Endothelial cell of umbilical vein (primary cell): ENCODE results near the gene RTL5. TPM values are rescaled to one million over a fixed set of nuclear protein-coding genes. Genes with fewer than 3 reads are reported as not detected.
A peak's percentile ranks its signal among the peaks of the same experiment; 100 is the strongest.

Experiments
- BruUV-seq: library from RNA; stranded (reverse); fragments of 400-500 nt; replicated peaks from 2 replicates; lab custom pipeline; 2021; lab: Mats Ljungman, UMichigan
- CTCF ChIA-PET: fragments of 300-600, 350-600 bp; sonication (Branson Sonifier 250); formaldehyde crosslinking; loops from one replicate; lab custom pipeline; 2021; ENCODE audit warnings: antibody characterized with exemption, inconsistent platforms; lab: Charles Lee
- POLR2A ChIA-PET: fragments of 300-600, 350-600 bp; sonication (Branson Sonifier 250); formaldehyde crosslinking; loops from one replicate; lab custom pipeline; 2021; ENCODE audit warnings: antibody characterized with exemption, inconsistent platforms; lab: Charles Lee
- DNase-seq: peaks from one replicate; pipeline ENCODE4 v3.0.0-alpha.2; 2011; ENCODE audit warnings: low read depth, low spot score
- FAIRE-seq: peaks from 2 replicates; lab custom pipeline; 2011; peaks lifted over from hg19 to GRCh38; lab: Jason Lieb, UNC
- H2AFZ ChIP-seq: 2 replicates; pipeline ENCODE4 v1.6.0; 2012; ENCODE audit warnings: low read depth, low read length, control low read depth, inconsistent platforms
- H3K27ac ChIP-seq: 2 replicates; pipeline ENCODE4 v1.5.1; 2011; ENCODE audit warnings: low read depth, mild to moderate bottlenecking, control low read depth, low read length, moderate library complexity; ENCODE audit not compliant: insufficient read depth
- H3K27me3 ChIP-seq, 2 experiments: 2 replicates each; pipeline versions ENCODE4 v1.6.0 to v1.6.1; 2011; ENCODE audit warnings: low read length in 2 of 2, mixed read lengths in 1 of 2; ENCODE audit not compliant: control insufficient read depth in 2 of 2, insufficient read depth in 2 of 2
- H3K36me3 ChIP-seq, 2 experiments: 2 replicates in 1 of 2; 3 replicates in 1 of 2; pipeline ENCODE4 v1.5.1; 2011; ENCODE audit warnings: low read length in 2 of 2, mild to moderate bottlenecking in 1 of 2, moderate library complexity in 1 of 2; ENCODE audit not compliant: control insufficient read depth in 2 of 2, insufficient read depth in 2 of 2; ENCODE audit errors: extremely low read depth in 1 of 2
- H3K4me1 ChIP-seq: 3 replicates; pipeline ENCODE4 v1.5.1; 2011; ENCODE audit warnings: mild to moderate bottlenecking, low read length; ENCODE audit not compliant: control insufficient read depth, insufficient read depth; ENCODE audit errors: extremely low read depth
- H3K4me2 ChIP-seq: 2 replicates; pipeline ENCODE4 v1.6.1; 2011; ENCODE audit warnings: low read length, control low read depth, mixed read lengths; ENCODE audit not compliant: insufficient read depth
- H3K4me3 ChIP-seq, 3 experiments: fragments of 200-600 bp in 1 of 3; sonication (generic), shearing (Covaris generic) in 1 of 3; replicated peaks in 1 of 3; 2 replicates each; pipeline ENCODE4 v1.5.1; 2011 to 2016; ENCODE audit warnings: control low read depth in 3 of 3, low read length in 3 of 3, mild to moderate bottlenecking in 2 of 3, inconsistent platforms in 1 of 3, low read depth in 1 of 3, moderate library complexity in 1 of 3; ENCODE audit not compliant: insufficient read depth in 1 of 3
- H3K79me2 ChIP-seq: 2 replicates; pipeline ENCODE4 v1.6.0; 2012; ENCODE audit warnings: low read length, inconsistent platforms; ENCODE audit not compliant: control insufficient read depth, insufficient read depth
- H3K9ac ChIP-seq: replicated peaks from 2 replicates; pipeline ENCODE3; 2011; ENCODE audit warnings: low read length, control low read depth; ENCODE audit not compliant: insufficient read depth; ENCODE audit errors: extremely low read depth
- H3K9me1 ChIP-seq: replicated peaks from 3 replicates; pipeline ENCODE4 v1.6.0; 2011; ENCODE audit warnings: mild to moderate bottlenecking, low read length; ENCODE audit not compliant: control insufficient read depth, insufficient read depth; ENCODE audit errors: extremely low read depth
- H3K9me3 ChIP-seq: replicated peaks from 2 replicates; pipeline ENCODE4 v1.5.1; 2012; ENCODE audit warnings: low read length, inconsistent platforms; ENCODE audit not compliant: control insufficient read depth, insufficient read depth
- H4K20me1 ChIP-seq: replicated peaks from 2 replicates; pipeline ENCODE3; 2011; ENCODE audit warnings: mild to moderate bottlenecking, low read length; ENCODE audit not compliant: control insufficient read depth, insufficient read depth; ENCODE audit errors: extremely low read depth
- CTCF ChIP-seq, 2 donors: IDR thresholded peaks; 1 replicate in 1 of 2; 2 replicates in 1 of 2; pipeline ENCODE4 v1.5.1; 2011; ENCODE audit warnings: low read length in 2 of 2, mild to moderate bottlenecking in 2 of 2, moderate library complexity in 2 of 2, control low read depth in 1 of 2, inconsistent platforms in 1 of 2, low read depth in 1 of 2; ENCODE audit not compliant: insufficient read depth in 1 of 2; ENCODE audit errors: extremely low read depth in 1 of 2
- EZH2 ChIP-seq: IDR thresholded peaks from 2 replicates; pipeline ENCODE4 v1.6.1; 2012; ENCODE audit warnings: borderline replicate concordance, low read depth, mild to moderate bottlenecking, moderate library complexity, low read length, inconsistent platforms; ENCODE audit not compliant: severe bottlenecking
- FOS ChIP-seq: IDR thresholded peaks from 2 replicates; pipeline ENCODE4 v1.6.1; 2011; ENCODE audit warnings: mild to moderate bottlenecking, low read length, moderate library complexity, borderline replicate concordance; ENCODE audit not compliant: insufficient read depth
- GATA2 ChIP-seq: IDR thresholded peaks from 2 replicates; pipeline ENCODE4 v1.7.0; 2011; ENCODE audit warnings: low read depth, mild to moderate bottlenecking, moderate library complexity, mixed read lengths, low read length; ENCODE audit not compliant: insufficient read length, insufficient read depth
- JUN ChIP-seq: IDR thresholded peaks from 2 replicates; pipeline ENCODE4 v1.6.1; 2011; ENCODE audit warnings: borderline replicate concordance, low read depth; ENCODE audit not compliant: insufficient read length, insufficient read depth
- POLR2A ChIP-seq: IDR thresholded peaks from 2 replicates; pipeline ENCODE4 v1.6.1; 2012; ENCODE audit warnings: low read depth, mild to moderate bottlenecking, control low read depth, low read length
- POLR2AphosphoS5 ChIP-seq: IDR thresholded peaks from 2 replicates; pipeline ENCODE4 v1.6.1; 2012; ENCODE audit warnings: low read depth, mild to moderate bottlenecking, control low read depth, low read length, moderate library complexity; ENCODE audit not compliant: insufficient read depth
- dilution Hi-C: fragments of 300-500 bp; cut with MboI; formaldehyde crosslinking; loops from one replicate; pipeline ENCODE4 v1.15.0; 2019; ENCODE audit warnings: low sequenced_read_pairs; ENCODE audit not compliant: extremely low pct_ligation_motif_present
- intact Hi-C: fragments of 100-400 bp; cut with micrococcal nuclease; formaldehyde crosslinking; loops from one replicate; pipeline ENCODE4 v1.10.0; 2022
- polyA plus RNA-seq, 4 experiments: library from polyadenylated mRNA; depleted of rRNA in 3 of 4; stranded (reverse) in 3 of 4; unstranded in 1 of 4; fragments of >200 nt; gene quantifications; 2 replicates each; pipeline versions ENCODE4 v1.2.1 to v1.2.3, GENCODE V29; 2011 to 2012; ENCODE audit warnings: missing spikeins in 1 of 4
- total RNA-seq: library from RNA; stranded (reverse); gene quantifications from 2 replicates; pipeline ENCODE4 v1.2.3, GENCODE V29; 2021
- TF ChIP-seq, protein P1 (sequence below): IDR thresholded peaks from 2 replicates; pipeline ENCODE4 v1.6.1; 2011; ENCODE audit not compliant: insufficient read depth, insufficient read length

Gene RTL5
- total and polyA plus RNA-seq, 2 donors (not counting 3 experiments of a cell fraction or from before 2014, with no cell fraction given): 1.0 to 1.7 TPM

GRCh38 chrX:72180539-72180938, 48.8 kb upstream of the RTL5 start:
- CTCF ChIA-PET: interaction anchor here (1.5 kb wide), 1 partner anchor 54 kb away, joined by 5 read pairs; no protein-coding TSS in a partner anchor
- intact Hi-C loops: loop anchor here (5.0 kb wide), 2 partner anchors 53 to 183 kb away; no protein-coding TSS in a partner anchor

More at GRCh38 chrX:72180539-72180938, 48.8 kb upstream of the RTL5 start:
- Histone ChIP-seq H3K27ac (peak overlapping the region; percentile 71), H3K4me3 (peak overlapping the region in 1 of 3 experiments; percentile 88), H3K4me1 (peaks cover 10% of the 10 kb centered on the region), H4K20me1 (no peaks in the 10 kb centered on the region), H3K27me3 (no peaks in the 10 kb centered on the region), H3K36me3 (no peaks in the 10 kb centered on the region), H3K9me1 (no peaks in the 10 kb centered on the region), H3K9me3 (no peaks in the 10 kb centered on the region), H3K9ac (peak overlapping the region; percentile 75), H3K79me2 (peaks cover 20% of the 10 kb centered on the region), H3K4me2 (peak overlapping the region; percentile 51), H2AFZ (peak overlapping the region; percentile 39)
- POLR2A ChIA-PET: interaction anchor here (1.2 kb wide), 1 partner anchor 96 kb away, joined by 6 read pairs; the partner anchor contains the start of gene RPS4X
- FAIRE-seq (no peak), DNase-seq (no peak)
- BruUV-seq: no TSS peak
- TF ChIP-seq CTCF (IDR thresholded peaks at IDR 0.05; ENCODE audit: extremely low read depth in 1 of 2, insufficient read depth in 1 of 2, low read depth in 1 of 2, low read length in 2 of 2): no peak
- TF ChIP-seq POLR2A: no peak
- no peak for TF ChIP-seq GATA2
- TF ChIP-seq, protein P1, sequence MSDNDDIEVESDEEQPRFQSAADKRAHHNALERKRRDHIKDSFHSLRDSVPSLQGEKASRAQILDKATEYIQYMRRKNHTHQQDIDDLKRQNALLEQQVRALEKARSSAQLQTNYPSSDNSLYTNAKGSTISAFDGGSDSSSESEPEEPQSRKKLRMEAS: no peak
- no peak for TF ChIP-seq EZH2
- TF ChIP-seq POLR2AphosphoS5: no peak
- no peak for TF ChIP-seq FOS
- no peak for TF ChIP-seq JUN
- dilution Hi-C loops: no loop called here
